Measurements from ENCODE around the gene CSH1.
"Not testable (repeated sequence)": the region's sequence is repeated elsewhere in the genome, so short reads cannot be mapped to it uniquely, and the experiment has no call there.

CSH1 gene

DNA sequence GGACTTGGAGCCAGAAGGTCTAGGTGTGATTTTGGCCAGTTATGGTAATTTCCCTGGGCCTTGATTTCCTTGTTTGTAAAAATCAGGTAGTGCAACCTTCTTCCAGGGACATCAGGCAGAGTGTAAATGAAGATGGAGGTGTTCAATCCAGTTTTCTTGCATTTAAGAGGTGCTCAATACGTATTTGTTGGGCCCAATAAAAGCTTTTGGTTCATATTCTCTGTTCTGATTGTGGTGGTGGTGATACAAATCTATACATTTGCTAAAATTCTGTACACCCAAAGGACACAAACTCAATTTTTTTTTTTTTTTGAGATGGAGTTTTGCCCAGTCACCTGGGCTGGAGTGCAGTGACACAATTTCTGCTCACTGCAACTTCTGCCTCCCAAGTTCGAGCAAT lies 29.8 kb upstream of the CSH1 start:
- Histone ChIP-seq H3K9me3 (no peaks in the 10 kb centered on the region), H3K4me3 (ENCODE audit: low read depth in 1 of 2, low read length in 1 of 2) (no peak overlapping the region), H3K4me1 (ENCODE audit: control insufficient read depth in 1 of 2, insufficient read depth in 1 of 2, low read depth in 1 of 2, low read length in 1 of 2) (peaks cover 2 to 3% of the 10 kb centered on the region in 2 experiments), H3K27me3 (no peaks in the 10 kb centered on the region), H3K36me3 (no peaks in the 10 kb centered on the region), H3K27ac (no peak overlapping the region)
- TF ChIP-seq, protein P1, sequence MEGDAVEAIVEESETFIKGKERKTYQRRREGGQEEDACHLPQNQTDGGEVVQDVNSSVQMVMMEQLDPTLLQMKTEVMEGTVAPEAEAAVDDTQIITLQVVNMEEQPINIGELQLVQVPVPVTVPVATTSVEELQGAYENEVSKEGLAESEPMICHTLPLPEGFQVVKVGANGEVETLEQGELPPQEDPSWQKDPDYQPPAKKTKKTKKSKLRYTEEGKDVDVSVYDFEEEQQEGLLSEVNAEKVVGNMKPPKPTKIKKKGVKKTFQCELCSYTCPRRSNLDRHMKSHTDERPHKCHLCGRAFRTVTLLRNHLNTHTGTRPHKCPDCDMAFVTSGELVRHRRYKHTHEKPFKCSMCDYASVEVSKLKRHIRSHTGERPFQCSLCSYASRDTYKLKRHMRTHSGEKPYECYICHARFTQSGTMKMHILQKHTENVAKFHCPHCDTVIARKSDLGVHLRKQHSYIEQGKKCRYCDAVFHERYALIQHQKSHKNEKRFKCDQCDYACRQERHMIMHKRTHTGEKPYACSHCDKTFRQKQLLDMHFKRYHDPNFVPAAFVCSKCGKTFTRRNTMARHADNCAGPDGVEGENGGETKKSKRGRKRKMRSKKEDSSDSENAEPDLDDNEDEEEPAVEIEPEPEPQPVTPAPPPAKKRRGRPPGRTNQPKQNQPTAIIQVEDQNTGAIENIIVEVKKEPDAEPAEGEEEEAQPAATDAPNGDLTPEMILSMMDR (IDR thresholded peaks at IDR 0.05): no peak

DNA sequence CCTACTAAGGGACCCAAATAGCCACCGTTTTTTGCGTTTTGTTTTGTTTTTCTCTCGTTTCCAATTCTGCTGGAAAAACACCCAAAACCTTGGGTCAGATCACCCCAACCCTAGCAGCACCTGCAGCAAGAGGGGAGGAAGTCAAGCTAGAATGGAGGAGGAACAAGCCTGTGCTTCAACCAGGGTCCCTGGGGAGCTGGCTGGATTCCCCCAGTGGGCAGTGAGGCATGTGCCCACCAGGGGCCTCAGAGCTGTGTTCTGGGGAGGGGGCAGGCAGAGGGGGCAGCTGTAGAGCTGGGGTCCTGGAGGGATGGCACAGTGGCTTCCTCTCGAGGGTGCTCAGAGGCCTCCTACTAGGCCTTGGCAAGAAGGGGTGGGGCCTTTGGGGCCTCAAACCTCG lies 29.2 kb upstream of the CSH1 start:
- Histone ChIP-seq H3K4me3 (ENCODE audit: low read depth in 1 of 2, low read length in 1 of 2) (no peak overlapping the region), H3K27me3 (no peaks in the 10 kb centered on the region), H3K27ac (no peak overlapping the region), H3K9me3 (no peaks in the 10 kb centered on the region), H3K4me1 (ENCODE audit: control insufficient read depth in 1 of 2, insufficient read depth in 1 of 2, low read depth in 1 of 2, low read length in 1 of 2) (no peaks in the 10 kb centered on the region), H3K36me3 (no peaks in the 10 kb centered on the region)
- TF ChIP-seq, protein P1 (IDR thresholded peaks at IDR 0.05): no peak

DNA sequence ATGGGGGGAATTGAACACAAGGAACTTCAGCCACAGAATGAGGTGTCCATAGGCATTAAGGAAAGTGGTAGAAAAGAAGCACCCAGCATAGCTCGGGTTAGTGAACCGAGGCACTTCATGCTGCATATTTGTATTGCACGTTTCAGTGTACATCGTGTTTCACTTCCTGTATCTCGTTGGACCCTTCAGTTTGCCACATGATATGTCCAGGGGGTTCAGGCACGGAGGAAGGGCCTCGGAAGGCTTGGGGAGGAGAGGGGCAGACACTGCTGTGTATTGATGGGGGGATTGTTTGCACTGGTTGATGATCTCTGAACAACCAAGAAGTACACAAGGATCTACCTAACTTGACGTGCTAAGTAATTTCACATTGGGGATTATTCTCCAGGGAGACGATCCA lies 26.0 kb upstream of the CSH1 start:
- H3K27me3 ChIP-seq; H3K4me3 ChIP-seq (ENCODE audit: low read depth in 1 of 2, low read length in 1 of 2); H3K4me1 ChIP-seq (ENCODE audit: control insufficient read depth in 1 of 2, insufficient read depth in 1 of 2, low read depth in 1 of 2, low read length in 1 of 2); H3K27ac ChIP-seq; H3K9me3 ChIP-seq; H3K36me3 ChIP-seq: not testable (repeated sequence)

DNA sequence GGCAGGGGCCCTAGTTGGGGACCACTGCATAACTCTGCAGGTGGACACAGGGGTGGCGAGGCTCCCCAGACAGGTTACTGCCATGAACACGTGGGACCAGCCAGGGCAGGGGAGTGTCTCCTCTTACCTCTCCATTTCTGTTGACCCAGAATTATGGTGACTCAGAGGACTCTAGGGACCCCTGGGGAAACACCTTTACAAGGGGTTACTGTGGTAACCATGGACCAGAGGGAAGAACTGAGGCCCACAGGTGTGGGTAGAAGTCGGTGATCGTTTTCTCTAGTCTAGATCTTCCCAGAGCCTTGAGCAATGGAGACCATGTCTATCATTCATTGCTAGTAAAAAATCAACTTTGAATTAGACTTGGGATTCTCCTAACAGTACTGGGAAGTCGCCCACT lies 24.4 kb upstream of the CSH1 start:
- H3K27me3 ChIP-seq; H3K27ac ChIP-seq; H3K9me3 ChIP-seq; H3K36me3 ChIP-seq; H3K4me3 ChIP-seq (ENCODE audit: low read depth in 1 of 2, low read length in 1 of 2); H3K4me1 ChIP-seq (ENCODE audit: control insufficient read depth in 1 of 2, insufficient read depth in 1 of 2, low read depth in 1 of 2, low read length in 1 of 2): not testable (repeated sequence)

DNA sequence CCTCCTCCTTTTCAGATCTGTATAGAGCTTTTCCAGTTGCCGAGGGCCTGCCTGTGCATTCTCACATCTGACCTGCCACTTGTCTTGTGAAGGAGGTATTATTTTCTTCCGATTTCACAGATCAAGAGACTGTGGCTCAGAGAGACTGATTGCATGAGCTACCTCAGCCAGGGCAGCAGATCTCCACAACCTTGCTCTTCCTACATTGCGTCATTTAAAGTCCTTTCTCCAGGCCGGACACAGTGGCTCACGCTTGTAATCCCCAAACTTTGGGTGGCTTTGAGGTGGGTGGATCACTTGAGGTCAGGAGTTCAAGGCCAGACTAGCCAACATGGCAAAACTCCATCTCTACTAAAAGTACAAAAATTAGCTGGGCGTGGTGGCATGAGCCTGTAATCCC lies 23.7 kb upstream of the CSH1 start:
- H3K9me3 ChIP-seq; H3K4me1 ChIP-seq (ENCODE audit: control insufficient read depth in 1 of 2, insufficient read depth in 1 of 2, low read depth in 1 of 2, low read length in 1 of 2); H3K36me3 ChIP-seq; H3K27ac ChIP-seq; H3K27me3 ChIP-seq; H3K4me3 ChIP-seq (ENCODE audit: low read depth in 1 of 2, low read length in 1 of 2): not testable (repeated sequence)

DNA sequence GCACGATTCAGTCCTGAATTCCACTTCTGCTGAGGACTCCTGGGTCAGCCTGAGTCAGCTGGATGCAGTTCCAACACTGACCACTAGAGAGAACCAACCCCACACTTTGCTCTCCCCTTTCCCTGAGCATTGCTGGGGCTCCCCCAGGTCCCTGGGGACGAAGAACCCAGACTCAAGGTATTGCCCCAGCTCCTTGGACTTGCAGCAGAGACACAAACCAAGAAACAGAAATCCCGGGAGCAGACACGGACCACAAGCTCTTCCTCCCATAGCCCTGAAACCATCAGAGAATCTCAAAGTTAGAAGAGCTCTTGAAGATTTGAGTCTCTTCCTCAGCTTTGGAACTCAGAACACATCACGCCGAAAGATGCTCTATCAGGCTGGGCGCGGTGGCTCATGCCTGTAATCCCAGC lies 22.9 kb upstream of the CSH1 start:
- no peaks in the 10 kb centered on the region for H3K4me1 ChIP-seq (ENCODE audit: control insufficient read depth in 1 of 2, insufficient read depth in 1 of 2, low read depth in 1 of 2, low read length in 1 of 2)
- H3K27ac ChIP-seq: no peak overlapping the region
- no peak overlapping the region for H3K4me3 ChIP-seq (ENCODE audit: low read depth in 1 of 2, low read length in 1 of 2)
- H3K27me3 ChIP-seq: no peaks in the 10 kb centered on the region
- H3K36me3 ChIP-seq: no peaks in the 10 kb centered on the region
- TF ChIP-seq, protein P1 (IDR thresholded peaks at IDR 0.05): peak; percentile 91
- no peaks in the 10 kb centered on the region for H3K9me3 ChIP-seq

DNA sequence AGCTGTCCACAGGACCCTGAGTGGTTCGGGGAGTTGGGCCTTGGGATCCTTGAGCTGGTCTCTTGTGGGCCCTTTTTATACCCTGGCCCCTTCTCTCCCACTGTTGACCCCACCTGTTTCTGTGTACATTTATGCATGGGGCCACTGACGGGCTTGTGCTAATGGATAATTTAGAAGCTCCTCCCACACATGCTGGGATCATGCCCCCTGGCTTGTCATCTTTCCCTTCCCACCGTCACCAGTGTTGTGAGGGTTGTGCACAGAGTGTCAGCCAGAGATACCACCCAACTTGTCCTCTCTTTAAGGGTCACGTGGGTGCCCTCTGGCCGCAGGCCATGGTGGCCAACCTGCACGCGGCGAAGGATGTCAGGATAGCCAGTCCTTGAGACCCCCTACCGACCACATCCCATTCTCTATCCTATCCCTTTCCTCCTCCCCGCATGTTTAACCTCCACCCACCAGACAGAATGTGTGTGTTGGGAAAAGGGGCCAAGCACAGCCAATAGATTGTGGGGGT lies 22.5 kb upstream of the CSH1 start, which contains the start of gene GH1:
TSS of gene GH1 (minus strand) at position 51 of the 517 bp plus-strand sequence. CDS start 63 bp downstream, outside the sequence.
- not testable (repeated sequence) for H3K36me3 ChIP-seq; H3K4me1 ChIP-seq (ENCODE audit: control insufficient read depth in 1 of 2, insufficient read depth in 1 of 2, low read depth in 1 of 2, low read length in 1 of 2); H3K27ac ChIP-seq; H3K4me3 ChIP-seq (ENCODE audit: low read depth in 1 of 2, low read length in 1 of 2); H3K9me3 ChIP-seq; H3K27me3 ChIP-seq

DNA sequence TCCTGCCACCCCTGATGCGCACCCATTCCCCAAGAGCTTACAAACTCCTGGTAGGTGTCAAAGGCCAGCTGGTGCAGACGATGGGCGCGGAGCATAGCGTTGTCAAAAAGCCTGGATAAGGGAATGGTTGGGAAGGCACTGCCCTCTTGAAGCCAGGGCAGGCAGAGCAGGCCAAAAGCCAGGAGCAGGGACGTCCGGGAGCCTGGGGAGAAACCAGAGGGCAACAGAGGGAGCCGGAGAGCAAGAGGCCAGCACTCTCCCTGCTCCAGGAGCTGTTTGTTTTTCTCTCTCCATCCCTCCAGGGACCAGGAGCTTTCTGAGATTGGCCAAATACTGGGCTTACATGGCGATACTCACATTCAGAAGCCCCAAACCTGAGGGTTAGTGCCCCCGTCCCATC lies 21.9 kb upstream of the CSH1 start:
- H3K4me1 ChIP-seq (ENCODE audit: control insufficient read depth in 1 of 2, insufficient read depth in 1 of 2, low read depth in 1 of 2, low read length in 1 of 2): no peaks in the 10 kb centered on the region
- no peaks in the 10 kb centered on the region for H3K27me3 ChIP-seq
- TF ChIP-seq, protein P1 (IDR thresholded peaks at IDR 0.05): no peak
- H3K36me3 ChIP-seq: no peaks in the 10 kb centered on the region
- H3K9me3 ChIP-seq: no peaks in the 10 kb centered on the region
- H3K27ac ChIP-seq: no peak overlapping the region
- H3K4me3 ChIP-seq (ENCODE audit: low read depth in 1 of 2, low read length in 1 of 2): no peak overlapping the region
